OCI-M2 (cell line): Measurements from ENCODE around the gene MOGAT3.

Source experiments
- DNase-seq: peaks from one replicate; lab custom pipeline; 2025; ENCODE audit not compliant: unreplicated experiment; lab: John Stamatoyannopoulos, UW

MOGAT3 gene

GRCh38 chr7:101234636-101235035 is 33.8 kb upstream of the MOGAT3 start:
- DNase-seq, result no peak

- DNase-seq, result no peak
Measured at GRCh38 chr7:101233907-101234547, 33.2 kb upstream of the MOGAT3 start.

- no peak for DNase-seq
Measured at GRCh38 chr7:101232141-101232850, 31.5 kb upstream of the MOGAT3 start.

GRCh38 chr7:101231644-101232043 is 30.8 kb upstream of the MOGAT3 start:
- DNase-seq, result no peak

- DNase-seq, result no peak
Measured at GRCh38 chr7:101226721-101227120, 25.9 kb upstream of the MOGAT3 start.

- DNase-seq, result no peak
Measured at GRCh38 chr7:101225650-101226049, 24.8 kb upstream of the MOGAT3 start.

- DNase-seq, result no peak
Measured at GRCh38 chr7:101223528-101223927, 22.7 kb upstream of the MOGAT3 start.

GRCh38 chr7:101222275-101222830 is 21.5 kb upstream of the MOGAT3 start:
- no peak for DNase-seq

- no peak for DNase-seq
Measured at GRCh38 chr7:101220295-101220694, 19.5 kb upstream of the MOGAT3 start.

GRCh38 chr7:101218236-101219125 is 17.6 kb upstream of the MOGAT3 start:
- no peak for DNase-seq

- DNase-seq, result peak; percentile 87
Measured at GRCh38 chr7:101217388-101218235, 16.8 kb upstream of the MOGAT3 start, which contains the start of the genes PLOD3 and ZNHIT1. TSS of gene PLOD3 (minus strand) at chr7:101217581. CDS start at chr7:101217274, 307 bp downstream. TSS of gene ZNHIT1 (plus strand) at chr7:101218165. CDS start at chr7:101218196, 31 bp downstream.

- DNase-seq, result no peak
Measured at GRCh38 chr7:101216860-101217387, 16.1 kb upstream of the MOGAT3 start.

- no peak for DNase-seq
Measured at GRCh38 chr7:101216001-101216859, 15.4 kb upstream of the MOGAT3 start.

GRCh38 chr7:101212014-101212413 is 11.2 kb upstream of the MOGAT3 start:
- no peak for DNase-seq

- no peak for DNase-seq
Measured at GRCh38 chr7:101211501-101211900, 10.7 kb upstream of the MOGAT3 start.

- no peak for DNase-seq
Measured at GRCh38 chr7:101210143-101210542, 9.3 kb upstream of the MOGAT3 start.

GRCh38 chr7:101208794-101209193 is 8.0 kb upstream of the MOGAT3 start:
- no peak for DNase-seq

- DNase-seq, result no peak
Measured at GRCh38 chr7:101207459-101207858, 6.6 kb upstream of the MOGAT3 start.

- DNase-seq, result no peak
Measured at GRCh38 chr7:101206665-101207042, 5.8 kb upstream of the MOGAT3 start.
